Renal pelvis (tissue), 4 donors: ENCODE measurements around the gene LIPA. TPM values are rescaled to one million over a fixed set of nuclear protein-coding genes. Genes with fewer than 3 reads are reported as not detected.
"Not testable (repeated sequence)": the region's sequence is repeated elsewhere in the genome, so short reads cannot be mapped to it uniquely, and the experiment has no call there.

Source experiments
- DNase-seq: peaks from one replicate; pipeline ENCODE4 v3.0.0-alpha.2; 2013
- polyA plus RNA-seq, 3 donors: library from polyadenylated mRNA; unstranded; fragments of 120-200 nt; gene quantifications; one replicate each; pipeline ENCODE4 v1.2.1, GENCODE V29; 2013; ENCODE audit not compliant: insufficient read length in 3 of 3

The LIPA gene
- polyA plus RNA-seq, 3 donors = 45.4 to 48.2 (median 47.4) TPM

DNA sequence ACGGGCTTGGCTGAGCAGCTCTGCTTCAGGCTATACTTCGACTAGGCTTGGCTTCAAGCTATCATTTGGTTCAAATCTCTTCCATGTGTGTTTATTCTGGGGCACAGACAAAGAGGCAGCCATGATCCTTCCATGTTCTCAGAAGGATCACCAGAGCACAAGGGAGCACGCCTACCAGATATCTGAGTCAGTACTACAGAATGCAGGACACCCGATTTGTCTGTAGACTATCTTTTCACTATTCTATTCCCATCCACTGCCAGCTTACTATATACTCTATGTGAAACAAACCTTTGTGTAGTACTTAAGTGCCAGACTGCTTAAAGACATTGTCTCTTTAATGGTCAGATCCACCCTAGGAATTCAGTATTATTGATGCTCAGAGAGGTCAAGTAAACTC lies 79.6 kb downstream of the LIPA start:
- no peak for DNase-seq

DNA sequence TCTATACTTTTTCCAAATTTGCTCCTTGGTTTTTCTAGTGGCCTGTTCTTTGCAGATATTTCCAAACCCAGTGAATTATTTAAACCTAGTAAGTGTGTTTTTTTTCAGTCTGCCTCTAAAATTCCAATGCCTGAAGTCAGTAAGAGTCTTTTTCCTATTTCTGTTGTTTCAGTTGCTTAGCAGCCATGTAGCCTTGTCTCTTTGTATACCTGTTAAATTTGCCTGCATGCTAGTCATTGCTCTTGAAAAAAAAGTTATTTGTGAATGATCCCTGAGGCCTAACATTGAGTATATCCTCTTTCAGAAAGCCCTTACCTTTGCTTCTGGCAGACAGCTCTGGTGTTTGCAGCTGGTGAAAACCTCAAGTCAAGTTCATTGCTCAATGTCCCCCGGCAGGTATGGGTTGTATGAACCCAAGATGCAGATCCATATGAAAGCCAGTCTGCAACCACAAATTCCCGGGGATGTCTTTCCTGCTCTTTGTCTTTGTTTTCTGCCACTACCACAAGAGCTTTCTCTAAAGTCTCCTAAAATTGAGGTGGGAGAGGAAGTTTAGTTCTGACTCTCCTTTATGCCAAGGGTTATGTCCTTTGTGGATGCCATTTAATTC lies 80.2 kb downstream of the LIPA start:
- no peak for DNase-seq

DNA sequence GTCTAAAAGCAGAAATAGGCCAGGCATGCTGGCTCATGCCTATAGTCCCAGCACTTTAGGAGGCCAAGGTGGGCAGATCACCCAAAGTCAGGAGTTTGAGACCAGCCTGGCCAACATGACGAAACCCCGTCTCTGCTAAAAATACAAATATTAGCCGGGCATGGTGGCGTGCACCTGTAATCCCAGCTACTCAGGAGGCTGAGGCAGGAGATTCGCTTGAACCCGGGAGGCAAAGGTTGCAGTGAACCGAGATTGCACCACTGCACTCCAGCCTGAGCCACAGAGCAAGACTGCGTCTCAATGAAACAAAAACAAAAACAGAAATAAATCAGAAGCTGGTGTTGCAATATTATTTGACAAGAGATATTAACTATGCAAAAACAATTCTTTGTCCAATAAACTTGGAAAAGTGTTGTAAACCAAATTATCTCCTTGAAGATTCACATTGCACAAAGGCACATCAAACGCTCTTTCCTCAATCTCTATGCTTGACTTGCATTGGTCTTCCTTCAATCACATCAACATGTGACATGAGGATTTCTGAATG lies 83.1 kb downstream of the LIPA start:
- DNase-seq = not testable (repeated sequence)

DNA sequence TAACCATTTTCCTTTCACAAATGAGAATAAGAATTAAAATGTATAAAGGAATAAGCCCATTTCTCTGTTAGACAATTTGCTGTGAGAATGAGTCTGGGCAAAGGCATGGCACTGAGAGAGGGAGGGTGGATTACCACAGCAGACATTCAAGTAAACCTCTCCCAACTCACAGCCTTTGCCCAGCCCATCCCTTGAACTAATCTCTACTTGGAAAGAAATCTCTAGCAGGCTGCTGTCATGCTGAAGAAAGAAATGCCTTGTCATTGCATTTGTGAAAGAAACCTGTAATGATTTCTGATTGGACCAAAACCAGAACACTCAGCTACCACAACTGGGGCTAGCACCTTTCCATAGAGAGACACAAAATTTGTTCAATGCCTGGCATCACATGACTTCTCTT lies 83.7 kb downstream of the LIPA start:
- DNase-seq = no peak

DNA sequence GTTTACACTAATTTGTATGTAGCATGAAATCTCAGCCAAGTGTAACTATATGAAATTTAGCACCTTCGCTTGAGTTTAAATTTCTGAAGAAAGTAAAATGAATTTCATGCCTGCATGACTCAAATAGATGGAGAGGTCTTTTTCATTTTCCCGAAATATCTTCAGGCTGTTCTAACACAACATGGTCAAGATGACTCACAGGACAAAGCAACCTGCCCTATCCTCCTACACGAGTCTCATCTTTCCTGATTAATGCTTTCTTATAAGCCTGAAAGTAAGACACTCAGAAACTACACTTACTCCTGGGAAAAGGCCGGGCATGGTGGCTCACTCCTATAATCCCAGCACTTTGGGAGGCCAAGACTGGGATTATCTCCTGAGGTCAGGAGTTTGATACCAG lies 85.7 kb downstream of the LIPA start:
- no peak for DNase-seq

DNA sequence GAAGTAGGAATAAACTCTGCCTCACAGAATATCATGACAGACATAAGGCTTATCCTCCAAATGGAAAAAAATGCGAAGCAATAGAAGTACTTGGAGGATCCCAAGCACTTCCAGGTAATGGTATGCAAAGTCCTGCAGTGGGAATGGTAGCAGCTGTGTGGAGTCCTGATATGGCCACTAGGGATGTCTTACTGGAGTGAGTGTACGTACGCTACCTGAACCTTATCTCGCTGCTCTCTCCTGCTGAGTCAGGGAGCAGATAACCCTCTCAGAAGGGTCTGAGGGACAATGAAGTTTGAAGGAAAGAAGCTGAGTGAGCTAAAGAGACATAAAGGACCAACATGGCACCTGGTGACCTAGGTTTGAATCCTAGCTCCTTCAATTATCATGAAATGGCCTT lies 86.7 kb downstream of the LIPA start:
- no peak for DNase-seq

DNA sequence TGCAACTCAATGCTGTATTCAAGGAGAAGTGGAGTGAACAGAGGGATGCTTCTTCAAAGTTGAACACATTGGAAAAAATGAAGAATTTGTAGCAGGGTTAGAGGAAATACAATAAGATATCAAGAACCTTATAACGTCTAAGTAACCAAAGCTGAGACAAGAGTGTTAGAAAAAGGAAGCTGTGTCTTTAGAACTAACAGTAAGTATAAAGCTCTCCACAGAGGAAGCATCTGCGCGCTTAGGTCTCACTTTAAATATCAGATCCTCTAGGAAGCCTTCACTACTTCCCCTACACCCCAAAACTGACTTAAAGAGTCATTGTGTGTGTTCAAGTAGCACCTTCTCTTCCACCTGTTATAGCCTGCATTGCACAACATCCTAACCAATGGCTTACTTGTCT lies 87.5 kb downstream of the LIPA start:
- DNase-seq = no peak

Other genes starting within 250 kb of the LIPA start
- gene CH25H, start 44.5 kb downstream of the LIPA start, polyA plus RNA-seq = under 1 TPM in 2 of 3 donors, not detected in 1; 0.13 to 0.21 TPM
- gene IFIT2, start 50.3 kb upstream of the LIPA start, polyA plus RNA-seq = 1 to 10 TPM; 7.1 to 9.6 (median 8.1) TPM
- 10 to 100 TPM; 10.5 to 14.8 (median 11.0) TPM for gene IFIT3, start 76.2 kb upstream of the LIPA start, polyA plus RNA-seq
- under 1 TPM in 2 of 3 donors, not detected in 1; 0.04 to 0.09 TPM for gene IFIT1B, start 126.3 kb upstream of the LIPA start, polyA plus RNA-seq
- 10 to 100 TPM; 13.1 to 18.1 (median 18.0) TPM for gene IFIT1, start 140.8 kb upstream of the LIPA start, polyA plus RNA-seq
- 10 to 100 TPM; 14.4 to 17.4 (median 15.6) TPM for gene IFIT5, start 162.8 kb upstream of the LIPA start, polyA plus RNA-seq